Prostate gland (tissue), 2 donors: ENCODE results near the gene RPLP2.

Source experiments
- POLR2A ChIP-seq: fragments of 450-650 bp; IDR thresholded peaks from one replicate; pipeline ENCODE4 v1.6.1; 2016; ENCODE audit warnings: antibody characterized with exemption, mild to moderate bottlenecking
- POLR2AphosphoS5 ChIP-seq: sonication (generic); formaldehyde crosslinking; IDR thresholded peaks from one replicate; pipeline ENCODE4 v1.6.1; 2017; ENCODE audit warnings: antibody characterized with exemption
- TF ChIP-seq, protein P1 (sequence below), 4 experiments: fragments of 200-600 bp in 2 of 4; fragments of 450-650 bp in 2 of 4; sonication (generic) in 2 of 4; IDR thresholded peaks; 1 replicate in 3 of 4; 2 replicates in 1 of 4; pipeline ENCODE4 v1.5.1; 2016 to 2019; ENCODE audit warnings: antibody characterized with exemption in 4 of 4, mild to moderate bottlenecking in 2 of 4, moderate library complexity in 2 of 4

DNA sequence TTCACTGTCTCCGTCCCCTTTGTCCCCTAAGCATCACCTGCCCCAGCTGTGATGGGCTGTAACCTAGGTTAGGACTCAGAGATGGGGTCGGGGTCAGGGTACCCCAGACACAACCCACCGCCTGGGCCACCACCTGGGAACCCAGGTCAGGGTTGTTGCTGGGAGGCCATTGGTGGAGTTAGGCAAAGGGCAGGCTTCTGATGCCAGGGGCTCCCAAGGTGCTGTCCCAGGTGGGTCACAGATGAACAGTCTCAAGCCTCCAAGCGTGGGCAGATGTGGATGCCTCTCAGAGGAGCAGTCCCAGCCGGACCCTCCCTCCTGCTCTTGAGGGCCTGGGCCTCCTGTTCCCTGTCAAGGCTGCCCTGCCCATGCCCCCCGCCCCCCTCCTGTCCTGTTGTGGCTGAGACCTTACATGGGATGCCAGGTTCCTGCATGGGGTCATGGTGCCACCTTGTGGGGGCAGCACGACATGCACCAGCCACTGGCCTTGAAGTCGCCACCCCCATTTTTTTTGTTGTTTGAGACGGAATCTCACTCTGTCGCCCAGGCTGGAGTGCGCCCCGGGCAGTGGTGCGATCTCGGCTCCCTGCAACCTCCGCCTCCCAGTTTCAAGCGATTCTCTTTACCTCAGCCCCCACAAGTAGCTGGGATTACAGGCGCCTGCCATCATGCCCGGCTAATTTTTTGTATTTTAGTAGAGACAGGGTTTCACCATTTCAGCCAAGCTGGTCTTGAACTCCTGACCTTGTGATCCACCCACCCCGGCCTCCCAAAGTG lies 44.6 kb upstream of the RPLP2 start:
- TF ChIP-seq, protein P1, sequence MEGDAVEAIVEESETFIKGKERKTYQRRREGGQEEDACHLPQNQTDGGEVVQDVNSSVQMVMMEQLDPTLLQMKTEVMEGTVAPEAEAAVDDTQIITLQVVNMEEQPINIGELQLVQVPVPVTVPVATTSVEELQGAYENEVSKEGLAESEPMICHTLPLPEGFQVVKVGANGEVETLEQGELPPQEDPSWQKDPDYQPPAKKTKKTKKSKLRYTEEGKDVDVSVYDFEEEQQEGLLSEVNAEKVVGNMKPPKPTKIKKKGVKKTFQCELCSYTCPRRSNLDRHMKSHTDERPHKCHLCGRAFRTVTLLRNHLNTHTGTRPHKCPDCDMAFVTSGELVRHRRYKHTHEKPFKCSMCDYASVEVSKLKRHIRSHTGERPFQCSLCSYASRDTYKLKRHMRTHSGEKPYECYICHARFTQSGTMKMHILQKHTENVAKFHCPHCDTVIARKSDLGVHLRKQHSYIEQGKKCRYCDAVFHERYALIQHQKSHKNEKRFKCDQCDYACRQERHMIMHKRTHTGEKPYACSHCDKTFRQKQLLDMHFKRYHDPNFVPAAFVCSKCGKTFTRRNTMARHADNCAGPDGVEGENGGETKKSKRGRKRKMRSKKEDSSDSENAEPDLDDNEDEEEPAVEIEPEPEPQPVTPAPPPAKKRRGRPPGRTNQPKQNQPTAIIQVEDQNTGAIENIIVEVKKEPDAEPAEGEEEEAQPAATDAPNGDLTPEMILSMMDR (IDR thresholded peaks at IDR 0.05): peak; percentile 22 to 76 (median 54)
- TF ChIP-seq POLR2A: no peak
- no peak for TF ChIP-seq POLR2AphosphoS5
